GM23338 (cell line): ENCODE results near the gene MTHFSD.

ENCODE experiments used
- CTCF ChIP-seq, 2 experiments: fragments of 200-600 bp in 1 of 2; sonication (generic) in 1 of 2; conservative IDR thresholded peaks; 2 replicates each; pipeline versions ENCODE4 v1.5.1 to v1.6.1; 2016 to 2017; ENCODE audit warnings: antibody characterized with exemption in 2 of 2, low read depth in 2 of 2, mild to moderate bottlenecking in 2 of 2, moderate library complexity in 1 of 2
- JUNB ChIP-seq: IDR thresholded peaks from one replicate; pipeline ENCODE4 v1.6.1; 2016; ENCODE audit warnings: antibody characterized with exemption; ENCODE audit not compliant: unreplicated experiment

- no peak for TF ChIP-seq CTCF (conservative IDR thresholded peaks at IDR 0.05; ENCODE audit: low read depth in 2 of 2)
- TF ChIP-seq JUNB = no peak
Observed at GRCh38 chr16:86524029-86524428, 31.0 kb downstream of the MTHFSD start.
